Measurements from ENCODE around the gene HLTF. TPM values are rescaled to one million over a fixed set of nuclear protein-coding genes. Genes with fewer than 3 reads are reported as not detected.

The HLTF gene
- total RNA-seq, 2 experiments from 2014 or later, result 3.3 to 3.6 TPM

DNA sequence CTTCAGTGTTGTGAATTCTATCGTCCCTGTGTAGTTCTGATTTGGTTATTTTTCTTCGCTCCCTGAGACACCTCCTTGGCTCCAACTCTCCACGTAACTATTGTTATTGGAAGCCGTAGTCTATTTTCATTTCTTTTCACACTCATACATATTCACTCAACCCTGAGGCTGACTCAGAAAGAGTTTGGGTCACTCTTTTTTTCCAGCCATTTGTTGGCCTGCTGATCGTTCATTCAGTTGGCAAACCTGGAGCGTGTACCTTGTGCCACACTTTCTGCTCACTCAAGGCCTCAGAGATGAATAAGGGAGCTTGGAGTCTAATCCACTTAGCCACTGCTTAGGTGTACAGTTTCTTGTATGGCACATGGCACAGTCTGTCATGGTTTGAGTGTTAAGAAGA, 72.6 kb downstream of the HLTF start:
- Mint-ChIP-seq H3K27me3 (no peaks in the 10 kb centered on the region), H3K9me3 (no peaks in the 10 kb centered on the region), H3K27ac (no peak overlapping the region), H3K4me1 (ENCODE audit: low read depth) (peaks cover 9% of the 10 kb centered on the region), H3K36me3 (ENCODE audit: low read depth) (peaks cover 71% of the 10 kb centered on the region), H3K4me3 (no peak overlapping the region)
- Histone ChIP-seq H3K36me3 (ENCODE audit: insufficient read depth, low read length) (peaks cover 44% of the 10 kb centered on the region), H3K27ac (ENCODE audit: low read depth in 1 of 2, low read length in 2 of 2) (no peak overlapping the region), H3K4me1 (ENCODE audit: insufficient read depth, low read length) (peaks cover 19% of the 10 kb centered on the region), H3K27me3 (ENCODE audit: control insufficient read depth in 1 of 2, insufficient read depth in 2 of 2, low read length in 2 of 2) (no peaks in the 10 kb centered on the region), H3K9me3 (ENCODE audit: control insufficient read depth in 1 of 2, insufficient read depth in 1 of 2, low read length in 2 of 2) (no peaks in the 10 kb centered on the region), H3K4me3 (ENCODE audit: low read length) (no peak overlapping the region)
- CTCF ChIA-PET, result no interaction called here
- ATAC-seq (ENCODE audit: poor library complexity) (no peak), DNase-seq (no peak)
- intact Hi-C loops (cut with DNase I, micrococcal nuclease), result no loop called here
- TF ChIP-seq, protein P1, sequence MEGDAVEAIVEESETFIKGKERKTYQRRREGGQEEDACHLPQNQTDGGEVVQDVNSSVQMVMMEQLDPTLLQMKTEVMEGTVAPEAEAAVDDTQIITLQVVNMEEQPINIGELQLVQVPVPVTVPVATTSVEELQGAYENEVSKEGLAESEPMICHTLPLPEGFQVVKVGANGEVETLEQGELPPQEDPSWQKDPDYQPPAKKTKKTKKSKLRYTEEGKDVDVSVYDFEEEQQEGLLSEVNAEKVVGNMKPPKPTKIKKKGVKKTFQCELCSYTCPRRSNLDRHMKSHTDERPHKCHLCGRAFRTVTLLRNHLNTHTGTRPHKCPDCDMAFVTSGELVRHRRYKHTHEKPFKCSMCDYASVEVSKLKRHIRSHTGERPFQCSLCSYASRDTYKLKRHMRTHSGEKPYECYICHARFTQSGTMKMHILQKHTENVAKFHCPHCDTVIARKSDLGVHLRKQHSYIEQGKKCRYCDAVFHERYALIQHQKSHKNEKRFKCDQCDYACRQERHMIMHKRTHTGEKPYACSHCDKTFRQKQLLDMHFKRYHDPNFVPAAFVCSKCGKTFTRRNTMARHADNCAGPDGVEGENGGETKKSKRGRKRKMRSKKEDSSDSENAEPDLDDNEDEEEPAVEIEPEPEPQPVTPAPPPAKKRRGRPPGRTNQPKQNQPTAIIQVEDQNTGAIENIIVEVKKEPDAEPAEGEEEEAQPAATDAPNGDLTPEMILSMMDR (IDR thresholded peaks at IDR 0.05), result no peak
- POLR2A ChIA-PET, result no interaction called here

DNA sequence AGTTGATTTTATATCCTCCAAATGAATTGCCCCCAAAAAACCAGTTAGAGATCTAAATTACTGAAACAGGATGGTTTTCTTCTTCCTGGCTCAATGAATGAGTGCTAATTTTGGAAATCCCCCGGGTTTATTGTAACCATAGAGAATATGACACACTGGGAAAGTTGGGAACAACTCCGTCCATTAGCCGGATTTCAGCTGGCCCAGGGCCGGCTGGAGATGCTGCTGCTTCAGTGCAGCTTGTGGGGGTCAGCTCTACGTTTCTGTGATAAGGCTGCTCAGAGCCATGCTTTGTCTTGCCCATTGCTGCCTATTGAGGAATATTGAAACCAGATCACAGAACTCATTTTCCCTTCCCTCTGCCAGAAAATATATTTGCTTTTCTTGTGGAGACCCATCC, 74.7 kb downstream of the HLTF start:
- no peaks in the 10 kb centered on the region for H3K9me3 Mint-ChIP-seq
- ChIA-PET CTCF (no interaction called here), POLR2A (no interaction called here)
- TF ChIP-seq, protein P1 (IDR thresholded peaks at IDR 0.05), result no peak
- Histone ChIP-seq H3K36me3 (ENCODE audit: insufficient read depth, low read length) (peaks cover 60% of the 10 kb centered on the region), H3K4me1 (ENCODE audit: insufficient read depth, low read length) (peaks cover 27% of the 10 kb centered on the region), H3K27me3 (ENCODE audit: control insufficient read depth in 1 of 2, insufficient read depth in 2 of 2, low read length in 2 of 2) (no peaks in the 10 kb centered on the region), H3K4me3 (ENCODE audit: low read length) (no peak overlapping the region), H3K27ac (ENCODE audit: low read depth in 1 of 2, low read length in 2 of 2) (no peak overlapping the region), H3K9me3 (ENCODE audit: control insufficient read depth in 1 of 2, insufficient read depth in 1 of 2, low read length in 2 of 2) (no peaks in the 10 kb centered on the region)
- H3K4me3 Mint-ChIP-seq, result no peak overlapping the region
- ATAC-seq (ENCODE audit: poor library complexity) (no peak), DNase-seq (no peak)
- peaks cover 79% of the 10 kb centered on the region for H3K36me3 Mint-ChIP-seq (ENCODE audit: low read depth)
- intact Hi-C loops (cut with DNase I, micrococcal nuclease), result no loop called here
- peaks cover 9% of the 10 kb centered on the region for H3K4me1 Mint-ChIP-seq (ENCODE audit: low read depth)
- no peak overlapping the region for H3K27ac Mint-ChIP-seq
- H3K27me3 Mint-ChIP-seq, result no peaks in the 10 kb centered on the region

DNA sequence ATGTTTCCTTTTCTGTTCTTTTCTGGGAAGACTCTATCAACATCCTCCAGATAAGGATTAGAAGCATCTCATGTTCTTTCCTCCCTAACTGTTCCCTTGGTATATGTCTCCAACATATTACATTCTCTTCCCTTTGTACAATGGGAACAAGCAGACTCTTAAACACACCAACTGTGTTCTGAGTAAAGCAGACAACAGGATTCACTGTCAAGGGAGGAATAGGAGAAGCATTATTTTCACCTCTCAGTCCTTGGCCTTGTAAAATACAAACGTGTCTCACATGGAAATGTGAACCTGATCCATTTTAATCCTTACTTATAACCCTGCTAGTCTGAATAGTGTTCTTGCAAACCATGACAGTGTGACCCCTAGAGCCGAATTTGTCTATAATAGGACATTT, 75.4 kb downstream of the HLTF start:
- CTCF ChIA-PET, result no interaction called here
- no peaks in the 10 kb centered on the region for H3K9me3 Mint-ChIP-seq
- no peak overlapping the region for H3K4me3 Mint-ChIP-seq
- H3K27ac ChIP-seq (ENCODE audit: low read depth in 1 of 2, low read length in 2 of 2), result no peak overlapping the region
- POLR2A ChIA-PET, result no interaction called here
- peaks cover 27% of the 10 kb centered on the region for H3K4me1 ChIP-seq (ENCODE audit: insufficient read depth, low read length)
- peaks cover 74% of the 10 kb centered on the region for H3K36me3 Mint-ChIP-seq (ENCODE audit: low read depth)
- TF ChIP-seq, protein P1 (IDR thresholded peaks at IDR 0.05), result no peak
- H3K4me3 ChIP-seq (ENCODE audit: low read length), result no peak overlapping the region
- no peak for ATAC-seq (ENCODE audit: poor library complexity)
- peaks cover 60% of the 10 kb centered on the region for H3K36me3 ChIP-seq (ENCODE audit: insufficient read depth, low read length)
- no peak overlapping the region for H3K27ac Mint-ChIP-seq
- no peaks in the 10 kb centered on the region for H3K27me3 ChIP-seq (ENCODE audit: control insufficient read depth in 1 of 2, insufficient read depth in 2 of 2, low read length in 2 of 2)
- intact Hi-C loops (cut with DNase I, micrococcal nuclease), result no loop called here
- no peaks in the 10 kb centered on the region for H3K9me3 ChIP-seq (ENCODE audit: control insufficient read depth in 1 of 2, insufficient read depth in 1 of 2, low read length in 2 of 2)
- no peak for DNase-seq
- peaks cover 9% of the 10 kb centered on the region for H3K4me1 Mint-ChIP-seq (ENCODE audit: low read depth)
- no peaks in the 10 kb centered on the region for H3K27me3 Mint-ChIP-seq

Measured in CD4-positive, alpha-beta T cell (primary cell).